HG03196 (cell line): ENCODE results near the gene TIMM10B.

Experiments used
- ATAC-seq: cut with Tn5 transposase; IDR thresholded peaks from one replicate; pipeline ENCODE4 v1.9.1; 2021; ENCODE audit not compliant: unreplicated experiment

The TIMM10B gene

GRCh38 chr11:6469599-6469998, 11.7 kb upstream of the TIMM10B start:
- no peak for ATAC-seq

- no peak for ATAC-seq
These were observed 8.4 kb upstream of the TIMM10B start for GRCh38 chr11:6472934-6473333.

GRCh38 chr11:6473451-6474412, 7.6 kb upstream of the TIMM10B start, which contains the start of gene TRIM3:
TSS of gene TRIM3 (minus strand) at chr11:6473941. CDS start at chr11:6465695, 8,246 bp downstream.
- peak; percentile 53 for ATAC-seq

GRCh38 chr11:6474413-6474792, 6.9 kb upstream of the TIMM10B start:
- no peak for ATAC-seq

GRCh38 chr11:6474806-6475500, 6.3 kb upstream of the TIMM10B start:
- ATAC-seq: no peak

- ATAC-seq: no peak
These were observed 5.4 kb upstream of the TIMM10B start for GRCh38 chr11:6475936-6476335.

- ATAC-seq: no peak
These were observed 4.7 kb upstream of the TIMM10B start for GRCh38 chr11:6476571-6476970.

GRCh38 chr11:6480299-6480914, 894 bp upstream of the TIMM10B start:
- ATAC-seq: no peak

- no peak for ATAC-seq
These were observed 599 bp downstream of the TIMM10B start for GRCh38 chr11:6481924-6482275.

- ATAC-seq: no peak
These were observed 1.1 kb downstream of the TIMM10B start for GRCh38 chr11:6482441-6482840.

GRCh38 chr11:6483015-6483414, 1.7 kb downstream of the TIMM10B start:
- no peak for ATAC-seq

GRCh38 chr11:6485661-6486060, 4.4 kb downstream of the TIMM10B start:
- no peak for ATAC-seq

GRCh38 chr11:6486256-6486655, 5.0 kb downstream of the TIMM10B start:
- no peak for ATAC-seq

GRCh38 chr11:6486938-6487337, 5.6 kb downstream of the TIMM10B start:
- ATAC-seq: no peak

GRCh38 chr11:6488342-6488741, 7.0 kb downstream of the TIMM10B start:
- ATAC-seq: no peak

- no peak for ATAC-seq
These were observed 7.5 kb downstream of the TIMM10B start for GRCh38 chr11:6488821-6489220.

GRCh38 chr11:6489306-6489705, 8.0 kb downstream of the TIMM10B start:
- no peak for ATAC-seq

GRCh38 chr11:6497069-6497839, 16.0 kb downstream of the TIMM10B start, which contains the start of gene DNHD1:
TSS of gene DNHD1 (plus strand) at chr11:6497280. CDS start at chr11:6498216, 936 bp downstream.
- ATAC-seq: no peak

- ATAC-seq: no peak
These were observed 16.8 kb downstream of the TIMM10B start for GRCh38 chr11:6498121-6498520.

GRCh38 chr11:6498544-6498943, 17.2 kb downstream of the TIMM10B start:
- ATAC-seq: no peak

GRCh38 chr11:6502382-6502781, 21.1 kb downstream of the TIMM10B start:
- ATAC-seq: no peak
